AG04449 (cell line): ENCODE measurements around the gene STARD8.

Experiments used
- CTCF ChIA-PET: fragments of 350-600 bp; formaldehyde crosslinking; extraction: SDS; loops from one replicate; lab custom pipeline; 2021; ENCODE audit warnings: antibody characterized with exemption; lab: Yijun Ruan, JAX
- POLR2A ChIA-PET: fragments of 400-600, 350-600 bp; formaldehyde crosslinking; extraction: SDS; loops from one replicate; lab custom pipeline; 2020; ENCODE audit warnings: antibody characterized with exemption, inconsistent platforms; lab: Yijun Ruan, JAX
- DNase-seq: peaks from one replicate; pipeline ENCODE4 v3.0.0-alpha.2; 2010; ENCODE audit warnings: low read depth, low spot score
- H3K4me3 ChIP-seq: 2 replicates; pipeline ENCODE4 v1.5.1; 2011; ENCODE audit warnings: low read depth, mild to moderate bottlenecking, control low read depth, low read length
- TF ChIP-seq, protein P1 (sequence below): IDR thresholded peaks from one replicate; pipeline ENCODE4 v1.5.1; 2011; ENCODE audit warnings: mild to moderate bottlenecking, moderate library complexity, low read length, control low read depth, inconsistent platforms; ENCODE audit not compliant: insufficient read depth; ENCODE audit errors: missing control alignments

STARD8 gene

DNA sequence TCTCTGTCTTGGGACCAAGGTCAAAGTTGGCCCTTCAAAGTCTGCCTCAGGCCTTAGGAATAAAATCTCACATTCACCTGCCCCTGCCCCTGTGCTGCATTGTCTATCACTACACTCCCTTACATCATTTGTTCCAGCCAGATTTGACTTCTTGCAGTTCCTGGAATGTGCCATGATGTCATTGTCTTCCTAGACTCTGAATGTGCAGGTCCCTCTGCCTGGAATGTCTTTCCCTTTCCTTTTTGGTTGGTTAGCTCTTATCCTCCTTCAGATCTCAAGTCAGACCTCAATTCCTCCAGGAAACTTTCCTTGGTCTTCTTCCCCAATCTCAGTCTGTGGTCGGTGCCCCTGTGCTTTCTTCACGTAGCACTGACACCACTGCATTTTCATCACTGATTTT, 113.6 kb downstream of the STARD8 start:
- ChIA-PET CTCF (no interaction called here), POLR2A (no interaction called here)
- no peak for DNase-seq
- TF ChIP-seq, protein P1, sequence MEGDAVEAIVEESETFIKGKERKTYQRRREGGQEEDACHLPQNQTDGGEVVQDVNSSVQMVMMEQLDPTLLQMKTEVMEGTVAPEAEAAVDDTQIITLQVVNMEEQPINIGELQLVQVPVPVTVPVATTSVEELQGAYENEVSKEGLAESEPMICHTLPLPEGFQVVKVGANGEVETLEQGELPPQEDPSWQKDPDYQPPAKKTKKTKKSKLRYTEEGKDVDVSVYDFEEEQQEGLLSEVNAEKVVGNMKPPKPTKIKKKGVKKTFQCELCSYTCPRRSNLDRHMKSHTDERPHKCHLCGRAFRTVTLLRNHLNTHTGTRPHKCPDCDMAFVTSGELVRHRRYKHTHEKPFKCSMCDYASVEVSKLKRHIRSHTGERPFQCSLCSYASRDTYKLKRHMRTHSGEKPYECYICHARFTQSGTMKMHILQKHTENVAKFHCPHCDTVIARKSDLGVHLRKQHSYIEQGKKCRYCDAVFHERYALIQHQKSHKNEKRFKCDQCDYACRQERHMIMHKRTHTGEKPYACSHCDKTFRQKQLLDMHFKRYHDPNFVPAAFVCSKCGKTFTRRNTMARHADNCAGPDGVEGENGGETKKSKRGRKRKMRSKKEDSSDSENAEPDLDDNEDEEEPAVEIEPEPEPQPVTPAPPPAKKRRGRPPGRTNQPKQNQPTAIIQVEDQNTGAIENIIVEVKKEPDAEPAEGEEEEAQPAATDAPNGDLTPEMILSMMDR = no peak
- no peak overlapping the region for H3K4me3 ChIP-seq

DNA sequence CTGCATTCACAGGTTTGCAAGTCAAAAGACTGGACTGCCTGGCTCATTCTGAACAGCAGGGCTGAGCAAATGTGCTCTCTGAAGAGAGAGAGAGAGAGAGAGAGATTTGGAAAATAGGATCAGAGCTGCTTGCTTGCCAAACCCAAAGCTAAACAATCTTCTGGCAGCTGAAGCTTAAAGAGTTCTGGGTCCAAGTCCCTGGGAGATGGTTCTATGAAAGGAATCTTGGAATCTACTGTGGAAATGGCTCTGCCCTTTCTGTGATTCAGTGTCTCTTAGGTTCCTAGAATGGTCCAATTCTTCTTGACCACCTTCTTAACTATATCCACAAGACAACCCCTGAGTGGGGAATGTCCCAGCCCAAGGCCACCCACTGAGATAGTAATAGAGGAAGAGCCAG, 115.3 kb downstream of the STARD8 start:
- TF ChIP-seq, protein P1 = no peak
- CTCF ChIA-PET = no interaction called here

DNA sequence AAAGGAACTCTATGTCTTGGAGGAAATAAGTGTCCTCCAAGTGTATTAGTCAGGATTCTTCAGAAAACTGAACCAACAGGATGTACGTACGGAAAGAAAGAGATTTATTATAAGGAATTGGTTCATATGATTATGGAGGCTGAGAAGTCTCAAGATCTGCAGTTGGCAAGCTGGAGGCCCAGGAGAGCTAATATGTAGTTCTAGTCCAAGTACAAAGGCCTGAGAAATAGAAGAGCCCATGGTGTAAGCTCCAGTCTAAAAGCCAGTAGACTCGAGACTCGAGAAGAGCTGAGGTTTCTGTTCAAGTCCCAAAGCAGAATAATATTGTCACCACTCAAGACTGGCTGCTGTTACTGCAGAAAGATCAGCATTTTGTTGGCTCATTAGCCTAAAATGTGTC, 116.0 kb downstream of the STARD8 start:
- TF ChIP-seq, protein P1 = no peak
- ChIA-PET CTCF (no interaction called here), POLR2A (no interaction called here)
- no peak for DNase-seq
- no peak overlapping the region for H3K4me3 ChIP-seq

More for the DNA sequence above, 115.3 kb downstream of the STARD8 start:
- no peak overlapping the region for H3K4me3 ChIP-seq
- no peak for DNase-seq
- POLR2A ChIA-PET = no interaction called here
